ENCODE results near the gene CBFB.

- TF ChIP-seq, protein P1, sequence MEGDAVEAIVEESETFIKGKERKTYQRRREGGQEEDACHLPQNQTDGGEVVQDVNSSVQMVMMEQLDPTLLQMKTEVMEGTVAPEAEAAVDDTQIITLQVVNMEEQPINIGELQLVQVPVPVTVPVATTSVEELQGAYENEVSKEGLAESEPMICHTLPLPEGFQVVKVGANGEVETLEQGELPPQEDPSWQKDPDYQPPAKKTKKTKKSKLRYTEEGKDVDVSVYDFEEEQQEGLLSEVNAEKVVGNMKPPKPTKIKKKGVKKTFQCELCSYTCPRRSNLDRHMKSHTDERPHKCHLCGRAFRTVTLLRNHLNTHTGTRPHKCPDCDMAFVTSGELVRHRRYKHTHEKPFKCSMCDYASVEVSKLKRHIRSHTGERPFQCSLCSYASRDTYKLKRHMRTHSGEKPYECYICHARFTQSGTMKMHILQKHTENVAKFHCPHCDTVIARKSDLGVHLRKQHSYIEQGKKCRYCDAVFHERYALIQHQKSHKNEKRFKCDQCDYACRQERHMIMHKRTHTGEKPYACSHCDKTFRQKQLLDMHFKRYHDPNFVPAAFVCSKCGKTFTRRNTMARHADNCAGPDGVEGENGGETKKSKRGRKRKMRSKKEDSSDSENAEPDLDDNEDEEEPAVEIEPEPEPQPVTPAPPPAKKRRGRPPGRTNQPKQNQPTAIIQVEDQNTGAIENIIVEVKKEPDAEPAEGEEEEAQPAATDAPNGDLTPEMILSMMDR (IDR thresholded peaks at IDR 0.05), result no peak
- TF ChIP-seq POLR2A (IDR thresholded peaks at IDR 0.05), result no peak
These were observed 58.3 kb downstream of the CBFB start for GRCh38 chr16:67087291-67087690.

All from adrenal gland (tissue), 5 donors.